GM23248 (cell line): ENCODE measurements around the gene SETSIP. TPM values are rescaled to one million over a fixed set of nuclear protein-coding genes. Genes with fewer than 3 reads are reported as not detected.
"Not testable (repeated sequence)": the region's sequence is repeated elsewhere in the genome, so short reads cannot be mapped to it uniquely, and the experiment has no call there.

Experiments used
- DNase-seq: peaks from one replicate; pipeline ENCODE4 v3.0.0-alpha.2; 2015
- H2AFZ ChIP-seq: fragments of 200-600 bp; sonication (generic); 2 replicates; pipeline ENCODE4 v1.6.1; 2016; ENCODE audit warnings: antibody characterized with exemption
- H3F3A ChIP-seq: fragments of 200-600 bp; sonication (generic); 2 replicates; pipeline ENCODE4 v1.6.1; 2016; ENCODE audit warnings: mild to moderate bottlenecking, antibody characterized with exemption, mixed run types; ENCODE audit not compliant: insufficient read depth
- H3K27ac ChIP-seq: fragments of 200-600 bp; sonication (generic); 2 replicates; pipeline ENCODE4 v1.5.1; 2016; ENCODE audit warnings: mild to moderate bottlenecking
- H3K27me3 ChIP-seq: fragments of 200-600 bp; sonication (generic); replicated peaks from 2 replicates; pipeline ENCODE4 v1.6.1; 2016; ENCODE audit warnings: mild to moderate bottlenecking; ENCODE audit not compliant: insufficient read depth
- H3K36me3 ChIP-seq: fragments of 200-600 bp; sonication (generic); 2 replicates; pipeline ENCODE4 v1.6.1; 2016; ENCODE audit warnings: low read depth, mild to moderate bottlenecking
- H3K4me1 ChIP-seq: fragments of 200-600 bp; sonication (generic); 2 replicates; pipeline ENCODE4 v1.6.1; 2016; ENCODE audit warnings: mild to moderate bottlenecking; ENCODE audit not compliant: insufficient read depth
- H3K4me2 ChIP-seq: fragments of 200-600 bp; sonication (generic); one replicate; pipeline ENCODE4 v1.6.1; 2016; ENCODE audit warnings: mild to moderate bottlenecking; ENCODE audit not compliant: unreplicated experiment
- H3K4me3 ChIP-seq: fragments of 200-600 bp; sonication (generic); 2 replicates; pipeline ENCODE4 v1.5.1; 2016; ENCODE audit warnings: mild to moderate bottlenecking
- H3K79me2 ChIP-seq: fragments of 200-600 bp; sonication (generic); 2 replicates; pipeline ENCODE4 v1.6.1; 2016; ENCODE audit warnings: mild to moderate bottlenecking; ENCODE audit not compliant: insufficient read depth
- H3K9ac ChIP-seq: fragments of 200-600 bp; sonication (generic); 2 replicates; pipeline ENCODE4 v1.6.1; 2016; ENCODE audit warnings: mild to moderate bottlenecking
- H3K9me2 ChIP-seq: fragments of 200-600 bp; sonication (generic); 2 replicates; pipeline ENCODE4 v1.6.1; 2016; ENCODE audit warnings: mixed run types, mild to moderate bottlenecking, moderate library complexity; ENCODE audit not compliant: insufficient read depth
- H3K9me3 ChIP-seq: fragments of 200-600 bp; sonication (generic); one replicate; pipeline ENCODE4 v1.6.1; 2017; ENCODE audit warnings: low read depth
- H4K20me1 ChIP-seq: fragments of 200-600 bp; sonication (generic); 2 replicates; pipeline ENCODE4 v1.6.0; 2016; ENCODE audit not compliant: insufficient read depth
- EZH2 ChIP-seq: fragments of 200-600 bp; sonication (generic); IDR thresholded peaks from 2 replicates; pipeline ENCODE4 v1.6.1; 2018; ENCODE audit warnings: antibody characterized with exemption, mild to moderate bottlenecking; ENCODE audit not compliant: insufficient read depth, poor library complexity, severe bottlenecking
- EZH2phosphoT487 ChIP-seq: fragments of 200-600 bp; sonication (generic); IDR thresholded peaks from 2 replicates; pipeline ENCODE4 v1.6.1; 2018; ENCODE audit warnings: antibody characterized with exemption, moderate library complexity, mild to moderate bottlenecking, low read depth; ENCODE audit not compliant: insufficient read depth
- WGBS, 2 experiments: methylation state at CpG; one replicate each; pipeline ENCODE4 v1.1.6; 2015 to 2017; ENCODE audit warnings: low lambda C conversion rate in 2 of 2, low coverage in 1 of 2; ENCODE audit errors: missing lambda C conversion rate in 2 of 2; 5-methylcytosine and 5-hydroxymethylcytosine counted together
- in situ Hi-C: fragments of 300-500 bp; cut with MboI; formaldehyde crosslinking; loops from 2 replicates; pipeline ENCODE4 v1.15.0; 2020
- polyA plus RNA-seq: library from polyadenylated mRNA; unstranded; fragments of >200 nt; fragmentation: Nextera tagmentation; extraction: Ambion mirVana; gene quantifications from 2 replicates; pipeline ENCODE4 v1.2.1, GENCODE V29; 2016
- total RNA-seq: library from RNA; depleted of rRNA; stranded (reverse); fragments of >200 nt; shearing (Covaris generic); gene quantifications from 2 replicates; pipeline ENCODE4 v1.2.3, GENCODE V29; 2014

Gene SETSIP
- total and polyA plus RNA-seq, 2 experiments from 2014 or later, result not detected

GRCh38 chr1:92076363-92076762 is 1.2 kb upstream of the SETSIP start:
- Histone ChIP-seq H3K4me2 (no peak overlapping the region), H4K20me1 (no peaks in the 10 kb centered on the region), H3K27ac (no peak overlapping the region), H3K9me3 (no peaks in the 10 kb centered on the region), H3F3A (peaks cover 5% of the 10 kb centered on the region; the same call in 1 of the 2 replicates), H3K4me3 (no peak overlapping the region), H3K79me2 (no peaks in the 10 kb centered on the region), H3K9me2 (no peaks in the 10 kb centered on the region), H2AFZ (no peak overlapping the region), H3K36me3 (no peaks in the 10 kb centered on the region), H3K4me1 (no peaks in the 10 kb centered on the region), H3K27me3 (no peaks in the 10 kb centered on the region), H3K9ac (no peak overlapping the region)
- 82 to 85% methylated on average over 5 of the region's 5 CpGs for WGBS, 2 experiments
- TF ChIP-seq EZH2, result no peak
- TF ChIP-seq EZH2phosphoT487, result no peak
- in situ Hi-C loops, result no loop called here
- no peak for DNase-seq

- H3K27ac ChIP-seq, H3K9me2 ChIP-seq, H3F3A ChIP-seq, H4K20me1 ChIP-seq, H3K9me3 ChIP-seq, DNase-seq, in situ Hi-C loops, H3K4me3 ChIP-seq, H3K27me3 ChIP-seq, H2AFZ ChIP-seq, H3K9ac ChIP-seq, H3K36me3 ChIP-seq, H3K4me2 ChIP-seq, H3K79me2 ChIP-seq, H3K4me1 ChIP-seq: not testable (repeated sequence)
Measured at GRCh38 chr1:92074446-92074845, 765 bp downstream of the SETSIP start.

GRCh38 chr1:92070892-92071291 is 4.3 kb downstream of the SETSIP start:
- Histone ChIP-seq H3K79me2 (no peaks in the 10 kb centered on the region), H3K4me2 (no peak overlapping the region), H3K4me3 (no peak overlapping the region), H3K36me3 (no peaks in the 10 kb centered on the region), H3F3A (no peaks in the 10 kb centered on the region), H4K20me1 (no peaks in the 10 kb centered on the region), H3K9ac (no peak overlapping the region), H3K27ac (no peak overlapping the region), H2AFZ (no peak overlapping the region), H3K27me3 (no peaks in the 10 kb centered on the region), H3K9me2 (no peaks in the 10 kb centered on the region), H3K9me3 (no peaks in the 10 kb centered on the region), H3K4me1 (no peaks in the 10 kb centered on the region)
- no peak for TF ChIP-seq EZH2phosphoT487
- TF ChIP-seq EZH2, result no peak
- 31 to 35% methylated on average over 2 of the region's 2 CpGs for whole genome bisulfite sequencing, 2 experiments
- in situ Hi-C loops, result no loop called here
- DNase-seq, result no peak

- Histone ChIP-seq H3K27ac (no peak overlapping the region), H4K20me1 (no peaks in the 10 kb centered on the region), H3K4me3 (no peak overlapping the region), H3K9me2 (no peaks in the 10 kb centered on the region), H3K9me3 (no peaks in the 10 kb centered on the region), H3K9ac (no peak overlapping the region), H3F3A (no peaks in the 10 kb centered on the region), H3K36me3 (no peaks in the 10 kb centered on the region), H3K79me2 (no peaks in the 10 kb centered on the region), H2AFZ (no peak overlapping the region), H3K27me3 (no peaks in the 10 kb centered on the region), H3K4me2 (no peak overlapping the region), H3K4me1 (no peaks in the 10 kb centered on the region)
- in situ Hi-C loops, result no loop called here
- WGBS, 2 experiments, result 66 to 69% methylated on average over 8 of the region's 8 CpGs
- no peak for TF ChIP-seq EZH2
- TF ChIP-seq EZH2phosphoT487, result no peak
- no peak for DNase-seq
Measured at GRCh38 chr1:92066321-92066720, 8.9 kb downstream of the SETSIP start.

GRCh38 chr1:92065042-92065441 is 10.2 kb downstream of the SETSIP start:
- no peak overlapping the region for H3K9ac ChIP-seq
- TF ChIP-seq EZH2 (no peak), EZH2phosphoT487 (no peak)
- DNase-seq, result no peak
- no peak overlapping the region for H3K4me3 ChIP-seq
- no peaks in the 10 kb centered on the region for H3K36me3 ChIP-seq
- no peak overlapping the region for H3K4me2 ChIP-seq
- H3K27me3 ChIP-seq, result no peaks in the 10 kb centered on the region
- WGBS, 2 experiments, result 75 to 85% methylated on average over 3 of the region's 3 CpGs
- H4K20me1 ChIP-seq, result no peaks in the 10 kb centered on the region
- H3K4me1 ChIP-seq, result no peaks in the 10 kb centered on the region
- H3K9me2 ChIP-seq, result no peaks in the 10 kb centered on the region
- in situ Hi-C loops, result no loop called here
- no peak overlapping the region for H3K27ac ChIP-seq
- H3K79me2 ChIP-seq, result no peaks in the 10 kb centered on the region
- H2AFZ ChIP-seq, result no peak overlapping the region
- no peaks in the 10 kb centered on the region for H3F3A ChIP-seq
- H3K9me3 ChIP-seq, result no peaks in the 10 kb centered on the region
